HG03520 (cell line): Measurements from ENCODE around the gene TNPO1.

Experiments
- ATAC-seq: cut with Tn5 transposase; IDR thresholded peaks from one replicate; pipeline ENCODE4 v1.9.1; 2021; ENCODE audit warnings: mild to moderate bottlenecking, moderate library complexity; ENCODE audit not compliant: unreplicated experiment

The TNPO1 gene

GRCh38 chr5:72817671-72818266, 1.3 kb downstream of the TNPO1 start:
- no peak for ATAC-seq

- ATAC-seq: no peak
Measured at GRCh38 chr5:72818866-72819534, 2.5 kb downstream of the TNPO1 start.

DNA sequence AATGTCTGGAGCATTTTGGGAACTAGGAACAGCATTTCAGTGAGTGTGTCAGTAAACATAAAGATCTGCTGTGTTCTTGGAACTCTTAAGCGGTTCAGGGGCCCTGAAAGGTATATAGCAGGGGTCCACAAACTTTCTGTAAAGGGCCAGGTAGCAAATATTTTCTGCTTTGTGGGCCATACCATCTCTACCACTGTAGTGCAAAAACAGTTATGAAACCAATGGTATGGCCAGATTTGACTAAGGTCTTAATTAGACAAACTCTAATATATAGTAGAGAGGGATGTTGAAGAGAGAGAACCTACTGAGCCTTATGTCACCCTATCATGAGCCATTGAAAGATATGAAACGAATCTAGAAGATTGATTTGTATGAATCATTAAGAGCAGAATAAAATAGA, 5.3 kb downstream of the TNPO1 start:
- no peak for ATAC-seq

DNA sequence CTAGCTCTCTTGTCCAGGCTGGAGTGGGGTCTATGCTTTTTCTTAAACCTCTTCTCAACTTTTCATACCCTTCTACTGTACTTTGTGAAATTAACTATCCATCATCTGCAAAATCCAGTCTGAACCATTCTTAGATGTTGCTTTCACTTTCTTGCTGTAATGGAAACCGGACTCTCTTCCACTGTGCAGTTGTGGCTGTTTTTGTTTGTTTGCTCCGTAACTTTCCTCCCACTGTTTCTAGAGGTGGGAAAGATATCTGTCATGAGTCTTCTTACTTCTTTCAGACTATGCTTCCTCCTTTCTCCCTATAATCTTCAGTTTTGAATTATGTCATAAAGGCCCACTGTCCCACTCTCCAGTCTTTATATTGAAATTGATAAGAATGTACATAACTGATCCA, 6.5 kb downstream of the TNPO1 start:
- ATAC-seq: no peak

DNA sequence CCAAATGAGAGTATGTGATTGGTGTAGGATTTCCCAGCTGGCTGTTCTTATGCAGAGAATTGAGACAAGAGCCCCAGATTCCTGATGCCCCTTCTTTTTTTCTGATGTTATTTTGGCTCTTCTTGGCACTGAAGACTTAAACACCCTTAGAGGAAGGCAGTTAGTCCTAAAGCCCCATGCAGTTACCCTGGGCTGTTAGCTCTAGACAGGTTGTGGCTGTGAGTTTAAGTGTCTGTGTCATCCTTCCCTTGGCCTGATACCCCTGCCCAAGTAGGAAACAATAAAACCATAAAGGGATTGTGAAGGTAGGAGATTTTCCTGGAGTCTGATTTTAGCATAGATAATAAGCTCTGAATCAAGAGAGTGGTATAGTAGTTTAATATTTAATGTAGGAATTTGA, 13.2 kb downstream of the TNPO1 start:
- ATAC-seq: no peak

GRCh38 chr5:72830362-72830761, 13.9 kb downstream of the TNPO1 start:
- no peak for ATAC-seq

DNA sequence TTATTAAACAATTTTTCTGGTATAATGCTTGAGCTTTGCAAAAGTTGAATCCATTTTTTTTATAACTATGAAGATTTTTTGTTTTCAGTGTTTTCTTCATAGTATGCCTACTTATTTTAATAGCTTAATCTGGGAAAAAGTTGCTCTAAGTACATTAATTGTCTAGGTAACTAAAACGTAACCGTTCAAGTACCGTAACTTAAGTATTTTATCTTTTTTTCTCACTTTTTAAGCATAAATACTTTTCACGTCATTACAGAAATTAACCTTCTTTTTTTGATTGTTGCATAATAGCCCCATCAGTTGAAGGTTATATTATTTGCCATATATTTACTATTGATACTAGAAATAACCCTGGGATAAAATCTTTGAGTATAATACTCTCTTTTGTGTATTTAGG, 15.2 kb downstream of the TNPO1 start:
- ATAC-seq: no peak

DNA sequence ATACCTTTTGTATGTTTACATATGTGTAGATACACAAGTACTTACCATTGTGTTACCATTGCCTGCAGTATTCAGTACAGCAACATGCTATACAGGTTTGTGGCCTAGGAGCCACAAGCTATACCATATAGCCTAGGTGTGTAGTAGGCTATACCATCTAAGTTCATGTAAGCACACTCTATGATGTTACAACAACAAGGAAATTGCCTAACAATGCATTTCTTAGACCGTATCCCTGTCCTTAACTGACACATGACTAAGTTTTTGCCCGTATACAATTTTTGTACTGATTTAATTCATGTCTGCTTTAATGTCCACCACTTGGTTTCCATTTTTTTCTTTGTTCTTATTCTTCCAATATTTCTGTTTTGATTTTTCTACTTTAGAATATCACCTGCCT, 18.5 kb downstream of the TNPO1 start:
- ATAC-seq: no peak

DNA sequence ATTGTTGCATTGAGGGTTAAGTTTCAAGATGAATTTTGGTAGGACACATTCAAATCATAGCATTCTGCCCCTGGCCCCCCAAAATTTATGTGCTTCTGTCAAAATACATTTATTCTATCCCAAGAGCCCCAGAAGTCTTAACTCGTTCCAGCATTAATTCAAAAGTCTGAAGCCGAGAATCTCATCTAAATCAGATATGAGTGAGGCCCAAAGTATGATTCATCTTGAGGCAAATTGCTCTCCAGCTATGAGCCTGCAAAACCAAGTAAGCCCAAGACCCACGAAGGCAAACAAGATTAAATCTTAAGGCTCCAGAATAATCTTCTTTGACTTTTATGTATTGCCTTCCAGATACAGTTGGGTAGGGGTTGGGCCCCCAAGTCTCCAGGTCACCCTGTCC, 19.2 kb downstream of the TNPO1 start:
- no peak for ATAC-seq

DNA sequence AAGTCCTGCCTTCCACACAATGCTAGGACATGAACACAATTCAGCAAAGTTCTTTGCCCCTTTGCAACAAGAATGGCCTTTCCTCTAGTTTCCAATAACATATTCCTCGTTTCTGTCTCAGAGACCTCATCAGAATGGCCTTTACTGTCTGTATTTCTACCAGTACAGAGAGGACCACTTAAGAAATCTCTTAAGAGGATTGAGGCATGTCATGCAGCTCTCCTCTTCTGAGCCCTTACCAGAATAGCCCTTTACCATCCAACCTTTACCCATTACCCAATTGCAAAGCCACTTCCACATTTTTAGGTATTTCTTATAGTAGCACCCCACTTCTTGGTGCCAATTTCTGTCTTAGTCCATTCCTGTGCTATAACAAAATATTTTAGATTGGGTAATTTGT, 20.3 kb downstream of the TNPO1 start:
- ATAC-seq: no peak

GRCh38 chr5:72837524-72838096, 21.1 kb downstream of the TNPO1 start:
- ATAC-seq: no peak

GRCh38 chr5:72840041-72840440, 23.6 kb downstream of the TNPO1 start:
- ATAC-seq: no peak

- ATAC-seq: no peak
Measured at GRCh38 chr5:72841756-72842535, 25.5 kb downstream of the TNPO1 start.

DNA sequence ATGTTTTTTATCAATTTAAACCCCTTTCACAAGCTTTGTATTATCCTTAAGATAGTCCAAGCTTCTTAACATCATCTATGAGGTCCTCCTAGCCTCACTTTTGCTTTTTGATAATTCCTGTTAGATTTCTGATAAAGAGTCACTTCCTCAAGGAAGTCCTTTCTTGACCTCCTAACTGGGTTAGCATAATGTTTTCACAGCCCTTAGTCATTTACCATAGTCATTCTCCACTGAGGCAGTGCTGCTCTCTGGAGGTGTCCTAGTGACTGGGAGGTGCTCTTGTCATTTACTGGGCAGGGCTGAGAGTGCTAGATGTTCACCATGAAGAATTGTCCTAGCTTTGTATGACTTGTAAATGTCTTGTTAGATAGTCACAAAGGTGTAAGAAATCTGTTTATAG, 26.4 kb downstream of the TNPO1 start:
- ATAC-seq: no peak

DNA sequence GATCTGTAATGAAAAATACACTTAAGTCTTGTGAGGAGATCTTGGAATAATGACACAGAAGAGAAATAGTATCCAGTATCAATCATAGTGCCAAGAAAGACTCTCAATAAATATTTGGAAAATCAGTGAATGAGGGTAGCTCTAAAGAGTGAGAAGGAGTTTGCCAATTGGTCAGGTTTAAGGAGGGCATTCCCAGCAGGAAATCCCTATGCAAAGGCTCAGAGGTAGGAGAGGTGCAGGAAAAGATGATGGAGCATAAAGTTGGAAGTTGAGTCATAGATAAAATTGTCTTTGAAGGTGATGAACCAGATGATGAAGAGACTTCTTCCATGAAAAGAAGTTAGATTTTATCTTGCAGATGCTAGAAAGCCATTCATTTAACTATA, 27.8 kb downstream of the TNPO1 start:
- ATAC-seq: no peak

DNA sequence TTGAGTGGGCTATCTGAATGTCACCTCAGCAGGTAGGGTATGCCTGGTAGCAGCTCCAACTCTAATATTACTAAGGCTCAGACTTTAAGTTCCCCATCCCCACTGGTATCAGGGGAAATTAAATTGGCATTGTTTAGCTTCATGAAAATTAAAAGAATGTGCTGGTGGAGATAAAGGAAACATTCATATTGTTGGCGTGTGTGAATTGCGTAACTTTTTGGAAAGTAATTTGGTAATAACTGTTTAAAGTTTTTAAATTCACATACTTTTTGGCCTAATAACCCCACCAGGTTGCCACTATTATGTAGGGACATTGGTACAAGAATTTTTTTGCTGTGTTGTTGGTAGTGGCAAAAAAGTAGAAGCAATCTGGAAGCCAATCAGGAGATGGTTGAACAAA, 29.4 kb downstream of the TNPO1 start:
- ATAC-seq: no peak

GRCh38 chr5:72846483-72846882, 30.0 kb downstream of the TNPO1 start:
- ATAC-seq: no peak

GRCh38 chr5:72847439-72847838, 31.0 kb downstream of the TNPO1 start:
- ATAC-seq: no peak

GRCh38 chr5:72847989-72848473, 31.6 kb downstream of the TNPO1 start:
- ATAC-seq: peak; percentile 74

DNA sequence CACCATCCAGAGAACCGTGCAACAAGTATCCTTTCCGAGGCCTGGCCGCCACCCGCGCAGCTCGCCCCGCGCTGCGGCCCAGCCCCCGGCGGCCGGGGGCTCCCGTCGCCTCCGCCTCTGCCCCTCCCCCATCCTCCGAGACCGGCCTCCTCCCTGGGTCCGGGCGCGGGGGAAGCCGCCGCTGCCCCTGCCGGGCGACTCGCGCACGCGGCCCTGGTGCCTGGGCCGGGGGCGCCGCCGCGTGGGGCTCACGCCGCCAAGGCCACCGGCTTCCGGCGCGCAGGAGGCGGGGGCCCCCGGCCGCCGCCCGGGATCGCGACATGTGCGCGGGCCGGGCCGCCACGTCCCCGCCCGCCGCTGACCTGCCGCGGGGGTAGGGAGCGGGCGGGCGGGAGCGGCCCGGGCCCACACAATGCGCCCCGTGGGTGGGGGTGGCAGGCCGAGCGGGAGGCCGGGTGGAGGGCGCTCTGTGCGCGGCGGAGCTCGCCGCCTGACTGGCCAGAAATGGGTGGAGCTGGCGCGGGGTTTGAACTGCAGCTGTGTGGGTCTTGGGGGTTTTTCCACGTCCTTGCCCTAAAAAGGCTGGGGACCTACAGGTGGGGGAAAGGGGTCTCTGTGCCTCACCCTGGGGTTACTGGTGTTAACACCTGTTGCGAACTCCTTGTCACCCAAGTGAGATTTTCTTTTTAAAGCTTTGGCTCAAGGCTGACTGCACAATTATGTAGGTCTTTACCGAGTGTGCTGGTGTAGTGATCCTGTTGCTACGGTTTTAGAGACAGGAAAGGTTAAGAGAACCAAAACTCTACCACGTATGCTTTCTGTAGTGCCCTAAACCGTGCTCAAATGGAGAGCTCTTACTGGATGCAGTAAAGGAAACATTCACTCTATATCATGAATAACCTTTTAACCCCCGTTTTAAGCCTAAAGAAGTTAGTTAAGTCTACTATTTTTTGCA, 32.3 kb downstream of the TNPO1 start:
- peak; percentile 49 for ATAC-seq

GRCh38 chr5:72849546-72849945, 33.1 kb downstream of the TNPO1 start:
- ATAC-seq: no peak
